SU-DHL-6 (cell line): Measurements from ENCODE around the gene EPAS1.

Experiments
- H2AFZ ChIP-seq: fragments of 200-600 bp; sonication (generic); 2 replicates; pipeline ENCODE4 v1.6.1; 2014; ENCODE audit warnings: low read depth, mild to moderate bottlenecking, moderate library complexity, mixed read lengths, antibody characterized with exemption, low read length; ENCODE audit not compliant: severe bottlenecking
- H3F3A ChIP-seq: fragments of 200-600 bp; shearing (Covaris generic); 2 replicates; pipeline ENCODE4 v1.6.0; 2016; ENCODE audit warnings: antibody characterized with exemption, mild to moderate bottlenecking; ENCODE audit not compliant: insufficient read depth
- H3K27ac ChIP-seq: fragments of 200-600 bp; sonication (generic); 2 replicates; pipeline ENCODE4 v1.5.1; 2016; ENCODE audit warnings: low read depth, mild to moderate bottlenecking, low read length, moderate library complexity, mixed read lengths
- H3K27me3 ChIP-seq: fragments of 200-600 bp; sonication (generic), shearing (Covaris generic); 2 replicates; pipeline ENCODE4 v1.6.0; 2014; ENCODE audit warnings: mild to moderate bottlenecking, low read length
- H3K36me3 ChIP-seq: fragments of 200-600 bp; sonication (generic); 2 replicates; pipeline ENCODE4 v1.6.1; 2014; ENCODE audit warnings: mild to moderate bottlenecking, low read length, mixed read lengths
- H3K4me2 ChIP-seq: fragments of 300-600, 200-600 bp; shearing (Covaris generic), sonication (generic); 2 replicates; pipeline ENCODE4 v1.6.0; 2014; ENCODE audit warnings: low read length, low read depth, mild to moderate bottlenecking; ENCODE audit not compliant: poor library complexity, severe bottlenecking
- H3K4me3 ChIP-seq: fragments of 200-600 bp; sonication (generic); 2 replicates; pipeline ENCODE4 v1.5.1; 2014; ENCODE audit warnings: antibody characterized with exemption, low read length, mild to moderate bottlenecking, mixed read lengths; ENCODE audit not compliant: insufficient read depth, poor library complexity, severe bottlenecking
- H3K79me2 ChIP-seq: fragments of 200-600 bp; sonication (generic); 2 replicates; pipeline ENCODE4 v1.6.1; 2014; ENCODE audit warnings: mild to moderate bottlenecking, low read length, moderate library complexity; ENCODE audit not compliant: insufficient read depth
- H3K9ac ChIP-seq: fragments of 200-600 bp; sonication (generic); 2 replicates; pipeline ENCODE4 v1.7.0; 2014; ENCODE audit warnings: mild to moderate bottlenecking, low read length
- H3K9me2 ChIP-seq: fragments of 200-600 bp; sonication (generic); replicated peaks from 2 replicates; pipeline ENCODE4 v1.6.1; 2014; ENCODE audit warnings: low read length; ENCODE audit not compliant: insufficient read depth
- H3K9me3 ChIP-seq: fragments of 200-600 bp; sonication (generic); 2 replicates; pipeline ENCODE4 v1.6.1; 2014; ENCODE audit warnings: low read length, mixed read lengths; ENCODE audit not compliant: insufficient read depth
- H4K20me1 ChIP-seq: fragments of 200-600 bp; sonication (generic); 2 replicates; pipeline ENCODE4 v1.6.1; 2014; ENCODE audit warnings: low read depth, mild to moderate bottlenecking, antibody characterized with exemption, low read length, moderate library complexity, mixed read lengths
- EZH2phosphoT487 ChIP-seq: fragments of 200-600 bp; sonication (generic), shearing (Covaris generic); conservative IDR thresholded peaks from 2 replicates; pipeline ENCODE4 v1.6.1; 2018; ENCODE audit warnings: mild to moderate bottlenecking, antibody characterized with exemption, low read length, moderate library complexity, mixed read lengths
- TF ChIP-seq, protein P1 (sequence below): fragments of 200-600 bp; sonication (generic); IDR thresholded peaks from one replicate; pipeline ENCODE4 v1.5.1; 2017; ENCODE audit warnings: antibody characterized with exemption, mild to moderate bottlenecking, low read length, moderate library complexity; ENCODE audit not compliant: insufficient read depth, poor library complexity, severe bottlenecking

Gene EPAS1

DNA sequence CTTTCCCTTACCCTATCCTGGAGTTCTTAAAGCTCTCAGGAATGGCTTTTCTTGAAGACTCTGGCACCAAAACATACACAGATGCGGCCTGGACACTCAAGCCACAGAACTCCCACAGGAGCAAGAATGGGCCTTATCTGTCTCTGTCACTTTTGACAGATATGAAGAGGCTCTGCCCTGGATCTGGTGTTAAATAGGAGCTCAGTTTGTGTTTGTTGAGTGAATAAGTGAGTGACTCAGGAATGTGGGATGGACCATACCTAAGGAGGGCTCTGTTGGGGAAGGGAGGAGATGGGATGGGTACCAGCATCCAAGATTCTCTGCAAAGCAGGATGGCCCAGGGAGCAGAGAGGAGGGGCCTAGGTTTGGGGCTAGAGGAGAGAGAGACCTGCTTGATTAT lies 33.9 kb upstream of the EPAS1 start:
- no peak overlapping the region for H3K4me3 ChIP-seq
- H3K9me3 ChIP-seq, result no peaks in the 10 kb centered on the region
- H2AFZ ChIP-seq, result no peak overlapping the region
- no peaks in the 10 kb centered on the region for H3K36me3 ChIP-seq
- no peaks in the 10 kb centered on the region for H3K79me2 ChIP-seq
- TF ChIP-seq, protein P1, sequence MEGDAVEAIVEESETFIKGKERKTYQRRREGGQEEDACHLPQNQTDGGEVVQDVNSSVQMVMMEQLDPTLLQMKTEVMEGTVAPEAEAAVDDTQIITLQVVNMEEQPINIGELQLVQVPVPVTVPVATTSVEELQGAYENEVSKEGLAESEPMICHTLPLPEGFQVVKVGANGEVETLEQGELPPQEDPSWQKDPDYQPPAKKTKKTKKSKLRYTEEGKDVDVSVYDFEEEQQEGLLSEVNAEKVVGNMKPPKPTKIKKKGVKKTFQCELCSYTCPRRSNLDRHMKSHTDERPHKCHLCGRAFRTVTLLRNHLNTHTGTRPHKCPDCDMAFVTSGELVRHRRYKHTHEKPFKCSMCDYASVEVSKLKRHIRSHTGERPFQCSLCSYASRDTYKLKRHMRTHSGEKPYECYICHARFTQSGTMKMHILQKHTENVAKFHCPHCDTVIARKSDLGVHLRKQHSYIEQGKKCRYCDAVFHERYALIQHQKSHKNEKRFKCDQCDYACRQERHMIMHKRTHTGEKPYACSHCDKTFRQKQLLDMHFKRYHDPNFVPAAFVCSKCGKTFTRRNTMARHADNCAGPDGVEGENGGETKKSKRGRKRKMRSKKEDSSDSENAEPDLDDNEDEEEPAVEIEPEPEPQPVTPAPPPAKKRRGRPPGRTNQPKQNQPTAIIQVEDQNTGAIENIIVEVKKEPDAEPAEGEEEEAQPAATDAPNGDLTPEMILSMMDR, result no peak
- no peak for TF ChIP-seq EZH2phosphoT487
- no peak overlapping the region for H3K4me2 ChIP-seq
- no peaks in the 10 kb centered on the region for H4K20me1 ChIP-seq
- H3K9me2 ChIP-seq, result no peaks in the 10 kb centered on the region
- no peak overlapping the region for H3K27ac ChIP-seq
- H3F3A ChIP-seq, result no peaks in the 10 kb centered on the region
- H3K27me3 ChIP-seq, result no peaks in the 10 kb centered on the region
- H3K9ac ChIP-seq, result no peak overlapping the region

DNA sequence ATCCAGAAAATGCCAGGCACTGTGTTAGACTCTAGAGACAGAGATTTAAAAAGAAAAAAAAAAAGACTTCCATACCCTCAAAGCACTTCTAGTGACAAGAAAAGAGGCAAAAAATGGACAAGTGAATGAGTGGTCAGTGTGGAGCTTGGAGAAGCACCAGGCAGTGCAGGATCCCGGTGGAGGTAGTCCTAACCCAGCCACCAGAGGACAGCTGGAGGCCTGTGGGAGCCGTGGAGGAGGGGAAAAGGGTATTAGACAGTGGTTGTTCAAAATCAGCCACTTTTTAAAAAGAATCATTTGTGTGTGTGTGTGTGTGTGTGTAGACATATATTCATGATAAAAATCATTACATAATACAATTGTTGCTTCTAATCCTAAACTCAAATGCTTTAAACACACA lies 32.8 kb upstream of the EPAS1 start:
- Histone ChIP-seq H3K79me2 (no peaks in the 10 kb centered on the region), H3K9me3 (no peaks in the 10 kb centered on the region), H3K4me3 (no peak overlapping the region), H3K36me3 (no peaks in the 10 kb centered on the region), H3K9ac (no peak overlapping the region), H3K9me2 (no peaks in the 10 kb centered on the region), H3K4me2 (no peak overlapping the region), H3F3A (no peaks in the 10 kb centered on the region), H3K27ac (no peak overlapping the region), H4K20me1 (no peaks in the 10 kb centered on the region), H3K27me3 (no peaks in the 10 kb centered on the region), H2AFZ (no peak overlapping the region)
- no peak for TF ChIP-seq EZH2phosphoT487
- TF ChIP-seq, protein P1, result no peak

- Histone ChIP-seq H3K79me2 (no peaks in the 10 kb centered on the region), H3K9ac (no peak overlapping the region), H3K4me2 (no peak overlapping the region), H4K20me1 (no peaks in the 10 kb centered on the region), H3K9me3 (no peaks in the 10 kb centered on the region), H3K9me2 (no peaks in the 10 kb centered on the region), H3F3A (no peaks in the 10 kb centered on the region), H3K27me3 (no peaks in the 10 kb centered on the region), H2AFZ (no peak overlapping the region), H3K4me3 (no peak overlapping the region), H3K27ac (no peak overlapping the region), H3K36me3 (no peaks in the 10 kb centered on the region)
- TF ChIP-seq, protein P1, result no peak
- TF ChIP-seq EZH2phosphoT487, result no peak
Observed at GRCh38 chr2:46266134-46266533, 31.1 kb upstream of the EPAS1 start.
